ENCODE measurements around the gene ORM2.
A peak's percentile ranks its signal among the peaks of the same experiment; 100 is the strongest.

The ORM2 gene

DNA sequence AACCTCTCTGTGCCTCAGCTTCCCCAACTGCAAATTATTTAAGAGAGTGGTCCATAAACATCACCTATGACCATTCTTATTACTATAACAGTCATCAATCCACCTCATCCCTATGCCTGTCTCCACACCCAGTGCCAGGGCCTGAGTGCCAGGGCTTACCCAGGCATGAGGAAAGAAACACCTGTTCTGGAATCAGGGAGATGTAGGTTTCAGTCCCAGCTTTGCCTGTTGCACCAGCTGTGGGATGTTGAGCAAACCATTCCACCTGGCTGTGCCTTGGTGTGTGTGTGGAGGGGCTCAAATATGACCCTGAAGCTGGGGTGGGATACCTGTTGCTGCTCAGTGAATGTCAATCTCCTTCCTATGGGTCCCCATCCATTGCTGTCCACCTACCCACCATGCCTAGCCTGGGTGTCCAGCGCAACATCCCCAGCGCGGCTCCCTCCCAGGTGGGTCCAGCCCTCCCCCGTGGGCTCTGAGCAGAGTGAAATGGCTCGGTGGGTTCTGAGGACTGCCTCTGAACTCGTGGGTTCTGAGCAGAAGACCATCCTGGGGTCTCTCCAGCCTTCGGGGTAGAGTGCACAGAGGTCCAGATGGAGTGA, 41.8 kb downstream of the ORM2 start:
- no peak for DNase-seq (ENCODE audit: low spot score)

- peak; percentile 81 for DNase-seq (ENCODE audit: low spot score)
Observed at GRCh38 chr9:114371973-114372917, 42.6 kb downstream of the ORM2 start.

- DNase-seq (ENCODE audit: low spot score): peak; percentile 93
Observed at GRCh38 chr9:114372921-114373448, 43.3 kb downstream of the ORM2 start.

GRCh38 chr9:114373960-114374730, 44.5 kb downstream of the ORM2 start:
- DNase-seq (ENCODE audit: low spot score): no peak

GRCh38 chr9:114374936-114375335, 45.3 kb downstream of the ORM2 start:
- no peak for DNase-seq (ENCODE audit: low spot score)

DNA sequence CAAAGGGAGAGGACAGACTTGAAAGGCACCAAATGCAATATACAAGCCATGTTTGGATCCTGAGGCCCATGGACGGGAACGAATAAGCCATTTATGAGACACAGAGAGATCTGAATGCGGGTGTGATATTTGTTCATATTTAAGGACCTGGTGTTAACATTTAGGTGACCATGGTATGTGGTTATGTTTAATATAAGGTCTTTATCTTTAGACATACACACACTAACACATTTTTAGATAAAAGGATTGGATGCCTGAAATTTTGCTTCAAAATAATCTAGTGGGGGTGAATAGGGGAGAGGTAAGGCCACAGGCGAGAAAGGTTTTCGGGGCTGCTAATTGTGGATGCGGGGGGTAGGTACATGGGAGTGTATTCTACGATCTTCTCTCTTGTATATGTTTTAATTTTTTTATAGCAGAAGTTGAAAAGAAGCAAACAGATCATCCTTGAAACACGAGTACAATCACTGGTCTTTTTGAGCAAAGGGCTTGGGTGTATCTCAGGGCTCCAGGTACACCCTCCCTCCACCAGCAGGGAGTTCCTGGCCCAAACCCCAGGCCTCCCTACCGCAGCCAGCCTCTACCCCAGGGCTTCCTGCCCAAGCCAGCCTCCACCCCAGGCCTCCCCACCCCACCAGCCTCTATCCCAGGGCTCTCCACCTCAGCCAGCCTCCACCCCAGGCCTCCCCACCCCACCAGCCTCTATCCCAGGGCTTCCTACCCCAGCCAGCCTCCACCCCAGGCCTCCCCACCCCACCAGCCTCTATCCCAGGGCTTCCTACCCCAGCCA, 45.9 kb downstream of the ORM2 start:
- no peak for DNase-seq (ENCODE audit: low spot score)

- DNase-seq (ENCODE audit: low spot score): no peak
Observed at GRCh38 chr9:114376586-114377445, 47.1 kb downstream of the ORM2 start.

DNA sequence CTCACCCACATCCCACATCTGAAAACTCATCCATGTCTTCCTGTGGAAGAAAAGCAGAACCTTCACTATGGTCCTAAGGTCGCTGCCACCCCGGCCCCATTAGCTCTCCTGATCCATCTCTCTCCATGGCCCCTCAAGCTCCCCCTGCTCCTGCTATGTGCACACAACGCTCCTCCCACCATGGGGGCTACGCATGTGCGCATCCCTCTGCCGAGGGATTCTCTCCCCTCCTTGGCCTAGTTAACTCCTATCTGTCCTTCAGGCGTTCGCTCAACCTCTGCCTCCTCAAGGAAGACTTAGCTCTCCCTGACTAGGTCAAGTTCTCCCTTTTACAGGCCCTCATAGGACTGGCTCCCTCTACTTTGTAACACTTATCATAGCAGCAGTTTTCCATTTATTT, 48.3 kb downstream of the ORM2 start:
- DNase-seq (ENCODE audit: low spot score): no peak

- no peak for DNase-seq (ENCODE audit: low spot score)
Observed at GRCh38 chr9:114378883-114379282, 49.2 kb downstream of the ORM2 start.

Data from activated CD4-positive, alpha-beta T cell treated with anti-CD3 and anti-CD28 coated beads, Interleukin-2, Interleukin-4, amounts not matched to agents 100 ng/mL and 50 ng/mL, durations not matched to agents 16 hours and 8 hours (primary cell).